Mucosa of gallbladder (tissue), 1 donor: ENCODE measurements around the gene PTPN5. TPM values are rescaled to one million over a fixed set of nuclear protein-coding genes. Genes with fewer than 3 reads are reported as not detected.
"Not testable (repeated sequence)": the region's sequence is repeated elsewhere in the genome, so short reads cannot be mapped to it uniquely, and the experiment has no call there.

Experiments used
- DNase-seq: peaks from one replicate; pipeline ENCODE4 v3.0.0-alpha.2; 2020; ENCODE audit warnings: low spot score
- total RNA-seq: library from RNA; stranded (reverse); gene quantifications from one replicate; pipeline ENCODE4 v1.2.1, GENCODE V29; 2021
- donor health status: DM: no; HTN: no; CAD: no.

PTPN5 gene
- total RNA-seq, 1 donor from 2014 or later, result 0.43 TPM

DNA sequence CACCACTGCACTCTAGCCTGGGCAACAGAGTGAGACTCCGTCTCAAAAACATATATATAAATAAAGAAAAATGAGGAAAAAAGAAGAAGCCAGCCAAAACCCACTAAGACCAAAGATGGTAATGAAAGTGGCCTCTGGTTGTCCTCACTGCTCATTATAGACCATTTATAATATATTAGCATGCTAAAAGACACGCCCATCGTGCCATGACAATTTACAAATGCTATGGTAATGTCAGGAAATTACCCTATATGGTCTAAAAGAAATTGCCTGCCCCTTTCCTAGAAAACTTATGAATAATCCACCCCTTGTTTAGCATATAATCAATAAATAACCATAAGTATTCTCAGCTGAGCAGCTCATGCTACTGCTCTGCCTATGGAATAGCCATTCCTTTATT is 109.1 kb downstream of the PTPN5 start:
- no peak for DNase-seq

DNA sequence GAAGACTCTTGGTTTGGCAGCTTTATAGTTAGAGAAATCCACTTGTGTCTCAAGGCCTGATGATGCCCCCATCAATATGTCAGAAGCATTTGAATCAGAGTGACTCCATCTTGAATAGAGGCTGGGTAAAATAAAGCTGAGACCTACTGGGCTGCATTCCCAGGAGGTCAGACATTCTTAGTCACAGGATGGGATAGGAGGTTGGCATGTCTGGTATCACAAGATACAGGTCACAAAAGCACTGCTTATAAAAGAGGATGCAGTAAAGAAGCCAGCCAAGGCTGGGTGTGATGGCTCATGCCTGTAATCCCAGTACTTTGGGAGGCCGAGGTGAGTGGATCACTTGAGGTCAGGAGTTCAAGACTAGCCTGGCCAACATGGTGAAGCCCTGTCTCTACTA is 109.6 kb downstream of the PTPN5 start:
- DNase-seq, result not testable (repeated sequence)

Other genes with a start within 250 kb of the PTPN5 start
- gene UEVLD, start 203.1 kb downstream of the PTPN5 start, total RNA-seq, result 21.2 TPM
- 2.8 TPM for gene MISFA, start 192.0 kb downstream of the PTPN5 start, total RNA-seq
- 24.4 TPM for gene SPTY2D1, start 157.5 kb downstream of the PTPN5 start, total RNA-seq
- 20.1 TPM for gene TMEM86A, start 93.0 kb downstream of the PTPN5 start, total RNA-seq
- gene IGSF22, start 65.6 kb downstream of the PTPN5 start, total RNA-seq, result 4.9 TPM
- not detected for gene MRGPRX1, start 147.6 kb upstream of the PTPN5 start, total RNA-seq